CD14-positive monocyte (primary cell): ENCODE measurements around the gene MRPS35. TPM values are rescaled to one million over a fixed set of nuclear protein-coding genes. Genes with fewer than 3 reads are reported as not detected.

Experiments used
- DNase-seq, 3 donors: peaks; one replicate each; pipeline ENCODE4 v3.0.0-alpha.2; 2011 to 2022
- H2AFZ ChIP-seq: 2 replicates; pipeline ENCODE4 v1.6.0; 2012; ENCODE audit warnings: mild to moderate bottlenecking, low read depth, low read length, inconsistent platforms; ENCODE audit not compliant: insufficient read depth, poor library complexity, severe bottlenecking
- H3K27ac ChIP-seq, 2 donors: 1 replicate in 1 of 2; 2 replicates in 1 of 2; pipeline ENCODE4 v1.5.1; 2012 to 2013; ENCODE audit warnings: low read length in 2 of 2, control low read depth in 1 of 2, inconsistent platforms in 1 of 2, low read depth in 1 of 2, mild to moderate bottlenecking in 1 of 2
- H3K27me3 ChIP-seq, 2 donors: one replicate each; pipeline versions ENCODE4 v1.6.0 to v1.6.1; 2011 to 2013; ENCODE audit warnings: low read length in 2 of 2; ENCODE audit not compliant: control insufficient read depth in 2 of 2, insufficient read depth in 2 of 2
- H3K36me3 ChIP-seq, 2 donors: replicated peaks in 1 of 2; 1 replicate in 1 of 2; 2 replicates in 1 of 2; pipeline versions ENCODE4 v1.5.1 to v1.6.1; 2012 to 2013; ENCODE audit warnings: low read length in 2 of 2, control low read depth in 1 of 2, inconsistent platforms in 1 of 2, mild to moderate bottlenecking in 1 of 2; ENCODE audit not compliant: insufficient read depth in 2 of 2, control insufficient read depth in 1 of 2
- H3K4me1 ChIP-seq, 2 donors: 1 replicate in 1 of 2; 2 replicates in 1 of 2; pipeline versions ENCODE4 v1.5.1 to v1.6.1; 2012 to 2013; ENCODE audit warnings: low read length in 2 of 2, control low read depth in 1 of 2, inconsistent platforms in 1 of 2, mild to moderate bottlenecking in 1 of 2, moderate library complexity in 1 of 2; ENCODE audit not compliant: insufficient read depth in 2 of 2, control insufficient read depth in 1 of 2
- H3K4me2 ChIP-seq: replicated peaks from 2 replicates; pipeline ENCODE3; 2012; ENCODE audit warnings: low read length, moderate library complexity, mild to moderate bottlenecking; ENCODE audit not compliant: poor library complexity, severe bottlenecking; ENCODE audit errors: extremely low read depth
- H3K4me3 ChIP-seq, 3 experiments: fragments of 200-600 bp in 1 of 3; sonication (generic) in 1 of 3; replicated peaks in 1 of 3; 1 replicate in 2 of 3; 2 replicates in 1 of 3; pipeline ENCODE4 v1.5.1; 2011 to 2013; ENCODE audit warnings: low read length in 3 of 3, mild to moderate bottlenecking in 3 of 3, control low read depth in 2 of 3, low read depth in 2 of 3, inconsistent platforms in 1 of 3, moderate library complexity in 1 of 3
- H3K79me2 ChIP-seq: 2 replicates; pipeline ENCODE4 v1.6.0; 2012; ENCODE audit warnings: mild to moderate bottlenecking, control low read depth, inconsistent platforms, low read length, moderate library complexity; ENCODE audit not compliant: insufficient read depth
- H3K9ac ChIP-seq: 2 replicates; pipeline ENCODE4 v1.6.0; 2017; ENCODE audit warnings: low read length, mild to moderate bottlenecking; ENCODE audit not compliant: insufficient read depth, poor library complexity, severe bottlenecking
- H3K9me3 ChIP-seq, 2 donors: replicated peaks in 1 of 2; 1 replicate in 1 of 2; 2 replicates in 1 of 2; pipeline versions ENCODE4 v1.5.1 to v1.6.1; 2012 to 2013; ENCODE audit warnings: low read length in 2 of 2, control low read depth in 1 of 2; ENCODE audit not compliant: control insufficient read depth in 1 of 2, insufficient read depth in 1 of 2
- H4K20me1 ChIP-seq: 2 replicates; pipeline ENCODE4 v1.6.0; 2012; ENCODE audit warnings: mild to moderate bottlenecking, low read length, control low read depth, moderate library complexity; ENCODE audit not compliant: insufficient read depth
- H3K27ac Mint-ChIP-seq, 7 donors: one replicate each; pipeline ENCODE4 v1.8.0; 2020; ENCODE audit warnings: mild to moderate bottlenecking in 7 of 7, mixed read lengths in 7 of 7, moderate library complexity in 6 of 7, inconsistent platforms in 2 of 7
- H3K27me3 Mint-ChIP-seq, 3 donors: one replicate each; pipeline ENCODE4 v1.8.0; 2021 to 2022; ENCODE audit warnings: low read depth in 3 of 3, mild to moderate bottlenecking in 3 of 3, mixed read lengths in 3 of 3, moderate library complexity in 3 of 3, inconsistent platforms in 1 of 3
- H3K36me3 Mint-ChIP-seq, 2 donors: one replicate each; pipeline ENCODE4 v1.8.0; 2020; ENCODE audit warnings: mixed read lengths in 2 of 2, inconsistent platforms in 1 of 2, mild to moderate bottlenecking in 1 of 2
- H3K4me1 Mint-ChIP-seq: one replicate; pipeline ENCODE4 v1.8.0; 2020; ENCODE audit warnings: mild to moderate bottlenecking, mixed read lengths
- H3K4me3 Mint-ChIP-seq, 2 donors: one replicate each; pipeline ENCODE4 v1.8.0; 2020; ENCODE audit warnings: mild to moderate bottlenecking in 2 of 2, mixed read lengths in 2 of 2, moderate library complexity in 1 of 2
- H3K9me3 Mint-ChIP-seq, 7 donors: one replicate each; pipeline ENCODE4 v1.8.0; 2020 to 2022; ENCODE audit warnings: mixed read lengths in 7 of 7, mild to moderate bottlenecking in 6 of 7, moderate library complexity in 6 of 7, inconsistent platforms in 2 of 7
- CTCF ChIP-seq: fragments of 200-600 bp; IDR thresholded peaks from one replicate; pipeline ENCODE4 v1.8.0; 2022; ENCODE audit warnings: antibody characterized with exemption, mild to moderate bottlenecking
- WGBS: methylation state at CpG from one replicate; pipeline ENCODE4 v1.1.5; 2013; ENCODE audit warnings: missing lambda C conversion rate; ENCODE audit not compliant: insufficient coverage; 5-methylcytosine and 5-hydroxymethylcytosine counted together
- intact Hi-C, 2 donors: fragments of 100-400 bp; cut with micrococcal nuclease; formaldehyde crosslinking; loops; one replicate each; pipeline versions ENCODE4 v1.15.0 to v1.15.1; 2023
- polyA plus RNA-seq, 3 donors: library from polyadenylated mRNA; depleted of rRNA in 1 of 3; unstranded in 2 of 3; stranded (reverse) in 1 of 3; fragments of 300-500 nt in 2 of 3; fragments of >200 nt in 1 of 3; fragmentation: Illumina TruSeq in 2 of 3; gene quantifications; 1 replicate in 2 of 3; 2 replicates in 1 of 3; pipeline ENCODE4 v1.2.3, GENCODE V29; 2012 to 2021

The MRPS35 gene
- polyA plus RNA-seq, 3 donors: 16.6 to 51.8 (median 46.1) TPM

DNA sequence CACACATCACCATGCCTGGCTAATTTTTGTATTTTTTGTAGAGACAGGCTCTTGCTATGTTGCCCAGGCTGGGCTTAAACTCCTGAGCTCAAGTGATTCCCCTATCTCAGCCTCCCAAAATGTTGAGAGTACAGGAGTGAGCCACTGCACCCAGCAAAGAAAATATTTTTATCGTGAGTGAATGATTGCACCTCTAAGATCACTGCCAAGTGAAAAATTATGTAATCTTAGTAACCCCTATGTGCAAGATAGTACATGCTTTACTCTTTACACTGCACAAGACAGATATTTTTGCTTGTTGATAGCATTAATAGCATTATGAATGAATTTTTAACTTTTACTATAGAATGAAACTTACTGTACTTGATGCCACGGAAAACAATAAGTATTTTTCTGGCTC lies 3.4 kb upstream of the MRPS35 start:
- H3K79me2 ChIP-seq: peaks cover 16% of the 10 kb centered on the region
- H2AFZ ChIP-seq: no peak overlapping the region
- H3K4me1 Mint-ChIP-seq: peaks cover 22% of the 10 kb centered on the region
- peaks cover 6% of the 10 kb centered on the region for H4K20me1 ChIP-seq
- H3K4me3 ChIP-seq: no peak overlapping the region
- no CpG with 5 or more reads among the region's 2 CpGs for WGBS
- TF ChIP-seq CTCF: no peak
- H3K27me3 ChIP-seq: no peaks in the 10 kb centered on the region
- no peaks in the 10 kb centered on the region for H3K9me3 Mint-ChIP-seq
- H3K4me2 ChIP-seq: no peak overlapping the region
- no peak overlapping the region for H3K9ac ChIP-seq
- no peak for DNase-seq
- peaks cover 15 to 17% of the 10 kb centered on the region in 2 donors for H3K4me1 ChIP-seq
- H3K4me3 Mint-ChIP-seq: no peak overlapping the region
- peak overlapping the region in 1 of 7 donors; percentile 43 for H3K27ac Mint-ChIP-seq
- intact Hi-C loops: no loop called here
- H3K27me3 Mint-ChIP-seq: peaks cover 0 to 5% (median 1%) of the 10 kb centered on the region in 3 donors
- no peaks in the 10 kb centered on the region for H3K36me3 Mint-ChIP-seq
- H3K36me3 ChIP-seq: no peaks in the 10 kb centered on the region
- no peak overlapping the region for H3K27ac ChIP-seq
- no peaks in the 10 kb centered on the region for H3K9me3 ChIP-seq

GRCh38 chr12:27709212-27709931 lies 1.3 kb upstream of the MRPS35 start:
- WGBS: 77% methylated on average over 6 of the region's 12 CpGs
- Histone ChIP-seq H3K4me1 (peaks cover 16 to 19% of the 10 kb centered on the region in 2 donors), H3K36me3 (peaks cover 0 to 16% of the 10 kb centered on the region in 2 donors), H4K20me1 (peaks cover 17% of the 10 kb centered on the region), H3K4me3 (peak overlapping the region; percentile 86 to 95 (median 88)), H3K27me3 (no peaks in the 10 kb centered on the region), H3K4me2 (peak overlapping the region; percentile 87), H3K27ac (no peak overlapping the region), H2AFZ (peak overlapping the region; percentile 92), H3K9ac (no peak overlapping the region), H3K9me3 (no peaks in the 10 kb centered on the region), H3K79me2 (peaks cover 38% of the 10 kb centered on the region)
- peaks cover 0 to 18% of the 10 kb centered on the region in 2 donors for H3K36me3 Mint-ChIP-seq
- no peak for DNase-seq
- TF ChIP-seq CTCF: no peak
- peaks cover 20% of the 10 kb centered on the region for H3K4me1 Mint-ChIP-seq
- H3K9me3 Mint-ChIP-seq: no peaks in the 10 kb centered on the region
- peaks cover 0 to 5% (median 0%) of the 10 kb centered on the region in 3 donors for H3K27me3 Mint-ChIP-seq
- intact Hi-C loops: no loop called here
- H3K4me3 Mint-ChIP-seq: peak overlapping the region; percentile 99 to 100
- peak overlapping the region in 1 of 7 donors; percentile 22 for H3K27ac Mint-ChIP-seq
